IMR-90 (cell line): ENCODE results near the gene SLC27A2. TPM values are rescaled to one million over a fixed set of nuclear protein-coding genes. Genes with fewer than 3 reads are reported as not detected.
"Not testable (repeated sequence)": the region's sequence is repeated elsewhere in the genome, so short reads cannot be mapped to it uniquely, and the experiment has no call there.

ENCODE experiments used
- ATAC-seq: fragments of 200-7000 bp; cut with Tn5 transposase; 2 replicates; pipeline ENCODE4 v1.9.1; 2020; ENCODE audit warnings: low read depth, mild to moderate bottlenecking, moderate library complexity
- BruUV-seq: library from RNA; stranded (reverse); fragments of 400-500 nt; replicated peaks from 2 replicates; lab custom pipeline; 2021; lab: Mats Ljungman, UMichigan
- CTCF ChIA-PET: fragments of 300-600 bp; formaldehyde crosslinking; extraction: SDS; loops from one replicate; lab custom pipeline; 2021; ENCODE audit warnings: antibody characterized with exemption; lab: Yijun Ruan, JAX
- POLR2A ChIA-PET: fragments of 300-600 bp; sonication (Branson Sonifier 250); formaldehyde crosslinking; loops from one replicate; lab custom pipeline; 2022; ENCODE audit warnings: antibody characterized with exemption; ENCODE audit not compliant: unreplicated experiment; lab: Charles Lee
- DNase-seq: peaks from one replicate; pipeline ENCODE4 v3.0.0; 2013
- H2AFZ ChIP-seq: replicated peaks from 2 replicates; pipeline ENCODE3; 2013; ENCODE audit warnings: low read length, mild to moderate bottlenecking; ENCODE audit not compliant: poor library complexity
- H2AK5ac ChIP-seq: 2 replicates; pipeline ENCODE4 v1.6.1; 2013; ENCODE audit warnings: low read depth, low read length, inconsistent platforms
- H2AK9ac ChIP-seq: replicated peaks from 2 replicates; pipeline ENCODE3; 2013; ENCODE audit warnings: mild to moderate bottlenecking, low read depth, low read length, moderate library complexity; ENCODE audit not compliant: poor library complexity
- H2BK120ac ChIP-seq: 2 replicates; pipeline ENCODE4 v1.6.1; 2013; ENCODE audit warnings: low read depth, low read length, inconsistent platforms
- H2BK15ac ChIP-seq: 3 replicates; pipeline ENCODE4 v1.6.1; 2013; ENCODE audit warnings: low read depth, low read length, inconsistent platforms
- H2BK20ac ChIP-seq: 2 replicates; pipeline ENCODE4 v1.6.1; 2013; ENCODE audit warnings: low read depth, mild to moderate bottlenecking, inconsistent platforms, low read length, moderate library complexity
- H2BK5ac ChIP-seq: 2 replicates; pipeline ENCODE4 v1.6.1; 2013; ENCODE audit warnings: mild to moderate bottlenecking, low read depth, low read length, inconsistent platforms; ENCODE audit not compliant: poor library complexity, severe bottlenecking
- H3K14ac ChIP-seq: replicated peaks from 2 replicates; pipeline ENCODE4 v1.6.1; 2013; ENCODE audit warnings: low read depth, low read length, inconsistent platforms
- H3K18ac ChIP-seq: 2 replicates; pipeline ENCODE4 v1.6.1; 2013; ENCODE audit warnings: low read depth, low read length, control low read depth
- H3K23ac ChIP-seq: 2 replicates; pipeline ENCODE4 v1.6.1; 2013; ENCODE audit warnings: low read depth, low read length, inconsistent platforms
- H3K27ac ChIP-seq: 2 replicates; pipeline ENCODE4 v1.5.1; 2013; ENCODE audit warnings: mild to moderate bottlenecking, control low read depth, low read length; ENCODE audit not compliant: insufficient read depth
- H3K27me3 ChIP-seq: 2 replicates; pipeline ENCODE4 v1.6.1; 2013; ENCODE audit warnings: low read length; ENCODE audit not compliant: control insufficient read depth, insufficient read depth
- H3K36me3 ChIP-seq: 2 replicates; pipeline ENCODE4 v1.6.1; 2013; ENCODE audit warnings: low read length, mixed read lengths; ENCODE audit not compliant: control insufficient read depth, insufficient read depth
- H3K4ac ChIP-seq: 2 replicates; pipeline ENCODE4 v1.6.1; 2013; ENCODE audit warnings: low read depth, low read length, inconsistent platforms
- H3K4me1 ChIP-seq: 2 replicates; pipeline ENCODE4 v1.6.1; 2013; ENCODE audit warnings: low read length, mixed read lengths; ENCODE audit not compliant: control insufficient read depth, insufficient read depth
- H3K4me2 ChIP-seq: 2 replicates; pipeline ENCODE4 v1.6.1; 2013; ENCODE audit warnings: low read depth, mild to moderate bottlenecking, control low read depth, low read length, moderate library complexity
- H3K4me3 ChIP-seq: 2 replicates; pipeline ENCODE4 v1.5.1; 2013; ENCODE audit warnings: low read depth, mild to moderate bottlenecking, control low read depth, low read length, moderate library complexity; ENCODE audit not compliant: insufficient read depth
- H3K56ac ChIP-seq: 2 replicates; pipeline ENCODE4 v1.6.1; 2013; ENCODE audit warnings: low read length, inconsistent platforms; ENCODE audit not compliant: insufficient read depth; ENCODE audit errors: extremely low read depth
- H3K79me1 ChIP-seq, 2 experiments: 2 replicates each; pipeline ENCODE4 v1.6.1; 2013; ENCODE audit warnings: low read length in 2 of 2, inconsistent platforms in 1 of 2, low read depth in 1 of 2
- H3K9ac ChIP-seq: 2 replicates; pipeline ENCODE4 v1.6.1; 2013; ENCODE audit warnings: low read depth, low read length, control low read depth
- H3K9me1 ChIP-seq: 2 replicates; pipeline ENCODE4 v1.6.1; 2013; ENCODE audit warnings: low read length, inconsistent platforms; ENCODE audit not compliant: insufficient read depth
- H3K9me3 ChIP-seq: 2 replicates; pipeline ENCODE4 v1.6.1; 2013; ENCODE audit warnings: low read length; ENCODE audit not compliant: control insufficient read depth, insufficient read depth
- H4K20me1 ChIP-seq: 2 replicates; pipeline ENCODE4 v1.6.1; 2013; ENCODE audit warnings: low read length, inconsistent platforms; ENCODE audit not compliant: insufficient read depth
- H4K5ac ChIP-seq: 2 replicates; pipeline ENCODE4 v1.6.1; 2013; ENCODE audit warnings: mild to moderate bottlenecking, low read depth, low read length, control low read depth
- H4K8ac ChIP-seq, 2 experiments: 2 replicates each; pipeline ENCODE4 v1.6.1; 2013; ENCODE audit warnings: low read depth in 2 of 2, low read length in 2 of 2, control low read depth in 1 of 2, inconsistent platforms in 1 of 2
- H4K91ac ChIP-seq: 2 replicates; pipeline ENCODE4 v1.6.1; 2013; ENCODE audit warnings: low read depth, low read length, inconsistent platforms; ENCODE audit not compliant: insufficient read depth
- WGBS, 2 experiments: methylation state at CpG; one replicate each; pipeline versions ENCODE4 v1.1.5 to v1.1.7; 2013; ENCODE audit warnings: missing lambda C conversion rate in 2 of 2; ENCODE audit not compliant: insufficient read length in 1 of 2; ENCODE audit errors: extremely low coverage in 2 of 2; 5-methylcytosine and 5-hydroxymethylcytosine counted together
- dilution Hi-C: fragments of 300-500 bp; cut with HindIII; formaldehyde crosslinking; loops from one replicate; pipeline ENCODE4 v1.14.3; 2018; ENCODE audit warnings: low sequenced_read_pairs; ENCODE audit not compliant: unreplicated experiment
- in situ Hi-C: fragments of 300-500 bp; cut with MboI; formaldehyde crosslinking; loops from 3 replicates; pipeline ENCODE4 v1.14.3; 2019; ENCODE audit warnings: low sequenced_read_pairs, inconsistent platforms, mixed read lengths
- intact Hi-C: fragments of 100-400 bp; cut with micrococcal nuclease; formaldehyde crosslinking; loops from 2 replicates; pipeline ENCODE4 v1.10.0; 2022
- polyA plus RNA-seq, 3 experiments: library from polyadenylated mRNA; depleted of rRNA; stranded (reverse); fragments of >200 nt; gene quantifications; 2 replicates each; pipeline ENCODE4 v1.2.3, GENCODE V29; 2012; ENCODE audit warnings: low replicate concordance in 1 of 3
- total RNA-seq: library from RNA; depleted of rRNA; stranded (reverse); fragments of >200 nt; gene quantifications from 2 replicates; pipeline ENCODE4 v1.2.3, GENCODE V29; 2012

The SLC27A2 gene
- total and polyA plus RNA-seq, 2 of the 4 experiments (the other 2 are of a cell fraction), result under 0.01 TPM; not detected in 1

DNA sequence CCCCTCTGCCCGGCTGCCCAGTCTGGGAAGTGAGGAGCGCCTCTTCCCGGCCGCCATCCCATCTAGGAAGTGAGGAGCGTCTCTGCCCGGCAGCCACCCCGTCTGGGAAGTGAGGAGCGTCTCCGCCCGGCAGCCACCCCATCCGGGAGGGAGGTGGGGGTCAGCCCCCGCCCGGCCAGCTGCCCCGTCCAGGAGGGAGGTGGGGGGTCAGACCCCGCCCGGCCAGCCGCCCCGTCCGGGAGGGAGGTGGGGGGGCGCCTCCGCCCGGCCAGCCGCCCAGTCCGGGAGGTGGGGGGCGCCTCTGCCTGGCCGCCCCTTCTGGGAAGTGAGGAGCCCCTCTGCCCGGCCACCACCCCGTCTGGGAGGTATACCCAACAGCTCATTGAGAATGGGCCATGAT, 23.8 kb upstream of the SLC27A2 start:
- not testable (repeated sequence) for H4K20me1 ChIP-seq, H3K9ac ChIP-seq

More for the DNA sequence above, 23.8 kb upstream of the SLC27A2 start:
- H3K23ac ChIP-seq, H2AK9ac ChIP-seq, H3K4me1 ChIP-seq, DNase-seq, H3K18ac ChIP-seq, H3K27ac ChIP-seq, ATAC-seq, in situ Hi-C loops, H3K4me2 ChIP-seq, H2AFZ ChIP-seq, H4K5ac ChIP-seq, H2BK120ac ChIP-seq, H3K14ac ChIP-seq, BruUV-seq, H3K9me3 ChIP-seq, H4K91ac ChIP-seq, H2BK15ac ChIP-seq, intact Hi-C loops, CTCF ChIA-PET, H3K4ac ChIP-seq, H2BK20ac ChIP-seq, H3K27me3 ChIP-seq, H2BK5ac ChIP-seq, H2AK5ac ChIP-seq, H4K8ac ChIP-seq, H3K36me3 ChIP-seq, POLR2A ChIA-PET, dilution Hi-C loops, H3K79me1 ChIP-seq, H3K56ac ChIP-seq, H3K9me1 ChIP-seq, H3K4me3 ChIP-seq: not testable (repeated sequence)
- 86% methylated on average over 12 of the region's 28 CpGs; no CpG with 5 or more reads in 1 of the 2 experiments for WGBS, 2 experiments
